Pancreas (tissue), 10 donors: Measurements from ENCODE around the gene LYRM9. TPM values are rescaled to one million over a fixed set of nuclear protein-coding genes. Genes with fewer than 3 reads are reported as not detected.

Experiments
- ATAC-seq, 4 donors: fragments of 200-7000 bp; cut with Tn5 transposase; one replicate each; pipeline versions ENCODE4 v1.8.0 to v1.9.1; 2020; ENCODE audit warnings: mild to moderate bottlenecking in 4 of 4, moderate library complexity in 4 of 4
- DNase-seq, 6 donors: peaks; one replicate each; pipeline ENCODE4 v3.0.0-alpha.2; 2020
- FAIRE-seq: peaks from 2 replicates; lab custom pipeline; 2012; peaks lifted over from hg19 to GRCh38; lab: Jason Lieb, UNC
- H3K27ac ChIP-seq, 4 donors: fragments of 200-600 bp; sonication (generic); 1 replicate in 3 of 4; 2 replicates in 1 of 4; pipeline versions ENCODE4 v1.5.0 to v1.8.0; 2020
- H3K27me3 ChIP-seq, 4 donors: fragments of 200-600 bp; one replicate each; pipeline ENCODE4 v1.8.0; 2021
- H3K36me3 ChIP-seq, 3 donors: fragments of 200-600 bp; sonication (generic) in 1 of 3; one replicate each; pipeline versions ENCODE4 v1.5.0 to v1.8.0; 2020 to 2021
- H3K4me1 ChIP-seq, 3 donors: fragments of 200-600 bp; one replicate each; pipeline ENCODE4 v1.8.0; 2021
- H3K4me3 ChIP-seq, 4 donors: fragments of 200-600 bp; sonication (generic) in 2 of 4; one replicate each; pipeline versions ENCODE4 v1.5.0 to v1.8.0; 2020 to 2021
- H3K9me3 ChIP-seq, 4 donors: fragments of 200-600 bp; one replicate each; pipeline ENCODE4 v1.8.0; 2021
- WGBS, 2 donors: extraction: QIAGEN DNeasy Blood & Tissue Kit; methylation state at CpG; one replicate each; pipeline ENCODE4 v1.1.7; 2013; 5-methylcytosine and 5-hydroxymethylcytosine counted together
- intact Hi-C, 3 donors: fragments of 100-400 bp; cut with DNase I; formaldehyde crosslinking; loops; one replicate each; pipeline versions ENCODE4 v1.11.1 to v1.14.2; 2022
- polyA plus RNA-seq, 2 donors: library from polyadenylated mRNA; stranded (reverse); fragments of 200-250 nt; gene quantifications; one replicate each; pipeline ENCODE4 v1.2.3, GENCODE V29; 2013
- total RNA-seq, 6 donors: library from RNA; stranded (reverse); fragmentation: NEBNext Ultra II Directional in 4 of 6; extraction: Animal tissue kit (Norgen Biotek cat#: 25700) in 4 of 6; gene quantifications; one replicate each; pipeline versions ENCODE4 v1.2.1 to v1.2.4, GENCODE V29; 2021 to 2023
- TF ChIP-seq, protein P1 (sequence below), 4 donors: fragments of 200-600 bp; sonication (generic) in 3 of 4; IDR thresholded peaks; one replicate each; pipeline versions ENCODE4 v1.5.0 to v1.8.0; 2021; ENCODE audit warnings: antibody characterized with exemption in 4 of 4
- donor health status: healthy with polysubstance abuse.
- donor health status: DM: no; HTN: no; CAD: no; lungs with moderate emphysema.
- donor health status: DM: no; HTN: no; CAD: no.
- donor health status: control.
- donor health status: control.
- donor health status: Bipolar disorder and iron deficiency.
- donor health status: DM: yes; HTN: yes; CAD: no.
- donor health status: DM: no; HTN: no; CAD: no.
- donor health status: DM: no; HTN: no; CAD: no.
- donor health status: DM: yes; HTN: yes; CAD: no.

The LYRM9 gene
- total and polyA plus RNA-seq, 8 donors = 4.8 to 17.7 (median 9.8) TPM

DNA sequence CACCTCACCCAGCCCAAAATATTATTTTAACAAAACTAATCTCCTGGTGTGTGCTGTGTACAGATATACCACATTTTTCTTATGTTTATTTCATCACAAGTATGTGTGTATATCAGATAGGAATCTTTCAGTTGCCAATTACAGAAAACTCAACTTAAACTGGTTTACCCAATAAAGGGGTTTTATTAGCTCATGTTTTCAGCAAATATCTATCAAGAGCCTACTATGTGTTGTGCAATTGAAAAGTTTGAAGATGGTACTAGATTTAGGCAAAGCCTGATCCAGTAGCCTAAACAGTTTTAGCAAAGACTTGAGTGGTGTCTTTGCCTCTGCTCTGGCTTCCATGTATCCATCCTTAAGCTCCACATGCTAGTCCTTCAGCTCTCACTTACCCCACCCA, 45.1 kb upstream of the LYRM9 start:
- H3K27me3 ChIP-seq = no peaks in the 10 kb centered on the region
- FAIRE-seq = no peak
- intact Hi-C loops = no loop called here
- H3K36me3 ChIP-seq = no peaks in the 10 kb centered on the region
- H3K9me3 ChIP-seq = no peaks in the 10 kb centered on the region
- no peak for DNase-seq
- ATAC-seq = no peak
- H3K27ac ChIP-seq = no peak overlapping the region
- no peak overlapping the region for H3K4me3 ChIP-seq
- H3K4me1 ChIP-seq = no peaks in the 10 kb centered on the region
- TF ChIP-seq, protein P1, sequence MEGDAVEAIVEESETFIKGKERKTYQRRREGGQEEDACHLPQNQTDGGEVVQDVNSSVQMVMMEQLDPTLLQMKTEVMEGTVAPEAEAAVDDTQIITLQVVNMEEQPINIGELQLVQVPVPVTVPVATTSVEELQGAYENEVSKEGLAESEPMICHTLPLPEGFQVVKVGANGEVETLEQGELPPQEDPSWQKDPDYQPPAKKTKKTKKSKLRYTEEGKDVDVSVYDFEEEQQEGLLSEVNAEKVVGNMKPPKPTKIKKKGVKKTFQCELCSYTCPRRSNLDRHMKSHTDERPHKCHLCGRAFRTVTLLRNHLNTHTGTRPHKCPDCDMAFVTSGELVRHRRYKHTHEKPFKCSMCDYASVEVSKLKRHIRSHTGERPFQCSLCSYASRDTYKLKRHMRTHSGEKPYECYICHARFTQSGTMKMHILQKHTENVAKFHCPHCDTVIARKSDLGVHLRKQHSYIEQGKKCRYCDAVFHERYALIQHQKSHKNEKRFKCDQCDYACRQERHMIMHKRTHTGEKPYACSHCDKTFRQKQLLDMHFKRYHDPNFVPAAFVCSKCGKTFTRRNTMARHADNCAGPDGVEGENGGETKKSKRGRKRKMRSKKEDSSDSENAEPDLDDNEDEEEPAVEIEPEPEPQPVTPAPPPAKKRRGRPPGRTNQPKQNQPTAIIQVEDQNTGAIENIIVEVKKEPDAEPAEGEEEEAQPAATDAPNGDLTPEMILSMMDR (IDR thresholded peaks at IDR 0.05) = no peak

DNA sequence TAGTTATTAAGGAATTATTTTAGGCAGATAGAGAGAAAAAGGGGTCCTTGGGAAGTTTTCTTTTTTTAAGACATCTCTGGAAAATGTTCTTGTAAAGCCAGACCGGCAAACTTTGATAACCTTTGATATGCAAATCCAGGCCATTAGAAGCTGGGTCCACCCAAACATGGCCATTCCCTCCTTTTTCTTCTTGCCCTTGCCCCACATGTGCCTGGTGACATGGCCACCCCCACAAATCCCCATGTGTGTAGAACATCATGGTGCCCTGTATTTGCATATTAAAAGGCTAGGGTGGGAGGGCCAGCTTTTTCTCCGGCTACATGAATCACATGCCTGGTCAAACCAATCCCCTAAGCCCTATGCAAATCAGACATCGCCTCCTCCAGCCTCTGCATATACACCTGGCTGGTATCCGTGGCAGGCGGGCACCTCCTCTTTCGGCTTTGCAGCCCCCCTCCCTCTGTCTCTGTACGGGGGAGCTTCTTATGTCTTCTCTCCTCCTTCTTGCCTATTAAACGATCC, 43.9 kb upstream of the LYRM9 start:
- TF ChIP-seq, protein P1 (IDR thresholded peaks at IDR 0.05) = no peak
- intact Hi-C loops = no loop called here
- no peak overlapping the region for H3K27ac ChIP-seq
- FAIRE-seq = no peak
- no peaks in the 10 kb centered on the region for H3K9me3 ChIP-seq
- WGBS, 2 donors = 89 to 92% methylated on average over 8 of the region's 8 CpGs
- H3K36me3 ChIP-seq = no peaks in the 10 kb centered on the region
- no peak overlapping the region for H3K4me3 ChIP-seq
- no peaks in the 10 kb centered on the region for H3K4me1 ChIP-seq
- ATAC-seq = no peak
- no peaks in the 10 kb centered on the region for H3K27me3 ChIP-seq
- DNase-seq = no peak

- Histone ChIP-seq H3K4me3 (no peak overlapping the region), H3K27ac (no peak overlapping the region), H3K4me1 (no peaks in the 10 kb centered on the region), H3K9me3 (no peaks in the 10 kb centered on the region), H3K36me3 (no peaks in the 10 kb centered on the region), H3K27me3 (no peaks in the 10 kb centered on the region)
- 68 to 76% methylated on average over 6 of the region's 6 CpGs for whole genome bisulfite sequencing, 2 donors
- DNase-seq (no peak), ATAC-seq (no peak), FAIRE-seq (no peak)
- intact Hi-C loops = no loop called here
- TF ChIP-seq, protein P1 (IDR thresholded peaks at IDR 0.05) = no peak
These were observed 36.8 kb upstream of the LYRM9 start for GRCh38 chr17:27930000-27930399.

GRCh38 chr17:27928587-27928986, 35.4 kb upstream of the LYRM9 start:
- Histone ChIP-seq H3K4me1 (no peaks in the 10 kb centered on the region), H3K9me3 (no peaks in the 10 kb centered on the region), H3K27me3 (no peaks in the 10 kb centered on the region), H3K36me3 (no peaks in the 10 kb centered on the region), H3K4me3 (no peak overlapping the region), H3K27ac (no peak overlapping the region)
- 90 to 96% methylated on average over 5 of the region's 5 CpGs for WGBS, 2 donors
- DNase-seq = no peak
- intact Hi-C loops = no loop called here
- TF ChIP-seq, protein P1 (IDR thresholded peaks at IDR 0.05) = no peak
- ATAC-seq = no peak
- no peak for FAIRE-seq

DNA sequence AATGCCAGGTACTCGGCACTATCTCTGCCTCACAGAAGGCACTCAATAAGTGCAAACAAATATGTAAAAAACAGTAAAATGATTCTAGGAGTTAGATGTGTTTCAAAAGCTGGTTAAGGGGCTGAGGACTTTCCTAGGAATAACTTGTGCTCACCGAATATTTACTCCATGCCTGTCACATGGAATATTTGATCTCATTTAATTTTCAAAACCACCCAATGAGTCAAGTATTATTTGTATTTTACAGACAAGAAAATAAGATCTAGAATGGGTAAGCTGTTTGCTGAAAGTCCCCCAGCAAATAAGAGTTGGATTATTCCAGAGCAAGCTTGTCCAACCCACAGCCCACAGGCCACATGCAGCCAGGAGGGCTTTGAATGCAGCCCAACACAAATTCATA, 34.6 kb upstream of the LYRM9 start:
- Histone ChIP-seq H3K36me3 (no peaks in the 10 kb centered on the region), H3K4me3 (no peak overlapping the region), H3K27ac (no peak overlapping the region), H3K9me3 (no peaks in the 10 kb centered on the region), H3K4me1 (no peaks in the 10 kb centered on the region), H3K27me3 (no peaks in the 10 kb centered on the region)
- WGBS, 2 donors = 54 to 61% methylated on average over 2 of the region's 2 CpGs
- no peak for ATAC-seq
- no peak for DNase-seq
- FAIRE-seq = no peak
- TF ChIP-seq, protein P1 (IDR thresholded peaks at IDR 0.05) = no peak
- intact Hi-C loops = no loop called here
